Activated CD4-positive, alpha-beta memory T cell treated with anti-CD3 and anti-CD28 coated beads for 36 hours (primary cell): ENCODE data around the gene ABLIM3. TPM values are rescaled to one million over a fixed set of nuclear protein-coding genes. Genes with fewer than 3 reads are reported as not detected.

Source experiments
- CTCF ChIA-PET: fragments of 350-600 bp; sonication (Branson Sonifier 250); formaldehyde crosslinking; loops from one replicate; lab custom pipeline; 2021; ENCODE audit warnings: antibody characterized with exemption, inconsistent platforms; lab: Charles Lee
- POLR2A ChIA-PET: fragments of 350-600 bp; sonication (Branson Sonifier 250); formaldehyde crosslinking; loops from one replicate; lab custom pipeline; 2021; ENCODE audit warnings: antibody characterized with exemption; lab: Charles Lee
- DNase-seq: peaks from one replicate; pipeline ENCODE4 v3.0.0-alpha.2; 2020
- H3K27ac Mint-ChIP-seq: one replicate; pipeline ENCODE4 v1.8.0; 2021; ENCODE audit warnings: mixed read lengths
- H3K27me3 Mint-ChIP-seq: one replicate; pipeline ENCODE4 v1.8.0; 2021; ENCODE audit warnings: mixed read lengths
- H3K36me3 Mint-ChIP-seq: one replicate; pipeline ENCODE4 v1.8.0; 2021; ENCODE audit warnings: mixed read lengths
- H3K4me1 Mint-ChIP-seq: one replicate; pipeline ENCODE4 v1.8.0; 2021; ENCODE audit warnings: low read depth, mixed read lengths
- H3K4me3 Mint-ChIP-seq: one replicate; pipeline ENCODE4 v1.8.0; 2021; ENCODE audit warnings: mild to moderate bottlenecking, mixed read lengths
- H3K9me3 Mint-ChIP-seq: one replicate; pipeline ENCODE4 v1.8.0; 2021; ENCODE audit warnings: mixed read lengths
- intact Hi-C: fragments of 100-400 bp; cut with micrococcal nuclease; formaldehyde crosslinking; loops from one replicate; pipeline ENCODE4 v1.15.1; 2023
- total RNA-seq, 2 experiments: library from RNA; stranded (reverse); gene quantifications; one replicate each; pipeline ENCODE4 v1.2.3, GENCODE V29; 2021

ABLIM3 gene
- total RNA-seq, 2 experiments from 2014 or later = 0.10 to 0.24 TPM

GRCh38 chr5:149162401-149163084 is 21.2 kb downstream of the ABLIM3 start:
- intact Hi-C loops = no loop called here
- CTCF ChIA-PET = no interaction called here
- Mint-ChIP-seq H3K27me3 (no peaks in the 10 kb centered on the region), H3K4me1 (no peaks in the 10 kb centered on the region), H3K36me3 (no peaks in the 10 kb centered on the region), H3K9me3 (no peaks in the 10 kb centered on the region), H3K27ac (no peak overlapping the region), H3K4me3 (no peak overlapping the region)
- POLR2A ChIA-PET = no interaction called here
- no peak for DNase-seq

- no peak overlapping the region for H3K27ac Mint-ChIP-seq
- H3K27me3 Mint-ChIP-seq = peaks cover 4% of the 10 kb centered on the region
- ChIA-PET CTCF (interaction anchor here (0.6 kb wide), 1 partner anchor 104 kb away, joined by 4 read pairs; no protein-coding TSS in a partner anchor), POLR2A (no interaction called here)
- no peak overlapping the region for H3K4me3 Mint-ChIP-seq
- H3K36me3 Mint-ChIP-seq = no peaks in the 10 kb centered on the region
- intact Hi-C loops = no loop called here
- DNase-seq = no peak
- no peaks in the 10 kb centered on the region for H3K4me1 Mint-ChIP-seq
- H3K9me3 Mint-ChIP-seq = no peaks in the 10 kb centered on the region
Observed at GRCh38 chr5:149164731-149165130, 23.4 kb downstream of the ABLIM3 start.

- no peaks in the 10 kb centered on the region for H3K36me3 Mint-ChIP-seq
- H3K9me3 Mint-ChIP-seq = no peaks in the 10 kb centered on the region
- H3K27me3 Mint-ChIP-seq = peaks cover 4% of the 10 kb centered on the region
- POLR2A ChIA-PET = no interaction called here
- H3K4me1 Mint-ChIP-seq = no peaks in the 10 kb centered on the region
- intact Hi-C loops = no loop called here
- CTCF ChIA-PET = no interaction called here
- DNase-seq = no peak
- no peak overlapping the region for H3K27ac Mint-ChIP-seq
- no peak overlapping the region for H3K4me3 Mint-ChIP-seq
Observed at GRCh38 chr5:149166128-149166527, 24.8 kb downstream of the ABLIM3 start.

GRCh38 chr5:149166591-149167100 is 25.4 kb downstream of the ABLIM3 start:
- Mint-ChIP-seq H3K4me3 (no peak overlapping the region), H3K27ac (no peak overlapping the region), H3K36me3 (no peaks in the 10 kb centered on the region), H3K27me3 (peaks cover 4% of the 10 kb centered on the region), H3K9me3 (no peaks in the 10 kb centered on the region), H3K4me1 (no peaks in the 10 kb centered on the region)
- POLR2A ChIA-PET = no interaction called here
- no peak for DNase-seq
- CTCF ChIA-PET = no interaction called here
- intact Hi-C loops = no loop called here

GRCh38 chr5:149168276-149168906 is 27.1 kb downstream of the ABLIM3 start:
- H3K36me3 Mint-ChIP-seq = no peaks in the 10 kb centered on the region
- H3K27me3 Mint-ChIP-seq = peaks cover 4% of the 10 kb centered on the region
- POLR2A ChIA-PET = no interaction called here
- H3K4me3 Mint-ChIP-seq = no peak overlapping the region
- intact Hi-C loops = no loop called here
- peaks cover 5% of the 10 kb centered on the region for H3K4me1 Mint-ChIP-seq
- CTCF ChIA-PET = no interaction called here
- H3K9me3 Mint-ChIP-seq = no peaks in the 10 kb centered on the region
- no peak overlapping the region for H3K27ac Mint-ChIP-seq
- no peak for DNase-seq

GRCh38 chr5:149170299-149170698 is 29.0 kb downstream of the ABLIM3 start:
- no peak overlapping the region for H3K27ac Mint-ChIP-seq
- peaks cover 5% of the 10 kb centered on the region for H3K4me1 Mint-ChIP-seq
- no peaks in the 10 kb centered on the region for H3K9me3 Mint-ChIP-seq
- no peak overlapping the region for H3K4me3 Mint-ChIP-seq
- no peaks in the 10 kb centered on the region for H3K36me3 Mint-ChIP-seq
- CTCF ChIA-PET = no interaction called here
- intact Hi-C loops = no loop called here
- POLR2A ChIA-PET = no interaction called here
- peaks cover 4% of the 10 kb centered on the region for H3K27me3 Mint-ChIP-seq
- no peak for DNase-seq

- ChIA-PET CTCF (no interaction called here), POLR2A (no interaction called here)
- DNase-seq = peak; percentile 58
- Mint-ChIP-seq H3K9me3 (no peaks in the 10 kb centered on the region), H3K4me3 (no peak overlapping the region), H3K36me3 (no peaks in the 10 kb centered on the region), H3K4me1 (peaks cover 5% of the 10 kb centered on the region), H3K27me3 (peaks cover 4% of the 10 kb centered on the region), H3K27ac (no peak overlapping the region)
- intact Hi-C loops = no loop called here
Observed at GRCh38 chr5:149172261-149172660, 31.0 kb downstream of the ABLIM3 start.

GRCh38 chr5:149172709-149173505 is 31.6 kb downstream of the ABLIM3 start:
- H3K27ac Mint-ChIP-seq = no peak overlapping the region

GRCh38 chr5:149174847-149175234 is 33.5 kb downstream of the ABLIM3 start:
- no peaks in the 10 kb centered on the region for H3K36me3 Mint-ChIP-seq

More at GRCh38 chr5:149172709-149173505, 31.6 kb downstream of the ABLIM3 start:
- peaks cover 5% of the 10 kb centered on the region for H3K4me1 Mint-ChIP-seq
- no peaks in the 10 kb centered on the region for H3K9me3 Mint-ChIP-seq
- H3K36me3 Mint-ChIP-seq = no peaks in the 10 kb centered on the region
- CTCF ChIA-PET = no interaction called here
- POLR2A ChIA-PET = no interaction called here
- H3K4me3 Mint-ChIP-seq = no peak overlapping the region
- intact Hi-C loops = no loop called here
- peaks cover 3% of the 10 kb centered on the region for H3K27me3 Mint-ChIP-seq
- DNase-seq = no peak

GRCh38 chr5:149175346-149176105 is 34.2 kb downstream of the ABLIM3 start:
- Mint-ChIP-seq H3K27me3 (peaks cover 3% of the 10 kb centered on the region), H3K4me3 (no peak overlapping the region), H3K27ac (no peak overlapping the region), H3K4me1 (peaks cover 5% of the 10 kb centered on the region), H3K9me3 (no peaks in the 10 kb centered on the region), H3K36me3 (no peaks in the 10 kb centered on the region)
- ChIA-PET CTCF (no interaction called here), POLR2A (no interaction called here)
- intact Hi-C loops = no loop called here
- no peak for DNase-seq

More at GRCh38 chr5:149174847-149175234, 33.5 kb downstream of the ABLIM3 start:
- DNase-seq = no peak
- Mint-ChIP-seq H3K9me3 (no peaks in the 10 kb centered on the region), H3K4me1 (peaks cover 5% of the 10 kb centered on the region), H3K27ac (no peak overlapping the region), H3K27me3 (peaks cover under 1% of the 10 kb centered on the region), H3K4me3 (no peak overlapping the region)
- POLR2A ChIA-PET = no interaction called here
- intact Hi-C loops = no loop called here
- CTCF ChIA-PET = no interaction called here

GRCh38 chr5:149177339-149177843 is 36.1 kb downstream of the ABLIM3 start:
- CTCF ChIA-PET = no interaction called here
- Mint-ChIP-seq H3K4me3 (no peak overlapping the region), H3K27ac (no peak overlapping the region), H3K36me3 (no peaks in the 10 kb centered on the region), H3K27me3 (peaks cover 13% of the 10 kb centered on the region), H3K9me3 (no peaks in the 10 kb centered on the region), H3K4me1 (peaks cover 4% of the 10 kb centered on the region)
- no peak for DNase-seq
- intact Hi-C loops = no loop called here
- POLR2A ChIA-PET = no interaction called here
